ENCODE measurements around the gene CASP8.

GRCh38 chr2:201275990-201276389 lies 15.7 kb downstream of the CASP8 start:
- TF ChIP-seq ELF4 (IDR thresholded peaks at IDR 0.05) (no peak), CTBP1 (IDR thresholded peaks at IDR 0.05; ENCODE audit: borderline replicate concordance) (no peak), HDGF (IDR thresholded peaks at IDR 0.05; ENCODE audit: borderline replicate concordance) (no peak), SP1 (IDR thresholded peaks at IDR 0.05) (no peak), L3MBTL2 (conservative IDR thresholded peaks at IDR 0.05) (no peak), ZNF384 (IDR thresholded peaks at IDR 0.05) (no peak), TARDBP (IDR thresholded peaks at IDR 0.05) (no peak)

All from HEK293T (cell line).